Astrocyte of the cerebellum (primary cell): ENCODE results near the gene ARVCF.

ENCODE experiments used
- DNase-seq: peaks from one replicate; pipeline ENCODE4 v3.0.0-alpha.2; 2011; ENCODE audit warnings: low read depth
- H3K4me3 ChIP-seq: 2 replicates; pipeline ENCODE4 v1.5.1; 2011; ENCODE audit warnings: mild to moderate bottlenecking, low read depth, low read length, moderate library complexity
- CTCF ChIP-seq: IDR thresholded peaks from 2 replicates; pipeline ENCODE4 v1.5.1; 2012; ENCODE audit warnings: low read length, low read depth, moderate library complexity, mild to moderate bottlenecking; ENCODE audit errors: missing control alignments
- in situ Hi-C: cut with HindIII; loops from 2 replicates; pipeline ENCODE4 v1.10.0; 2017; ENCODE audit warnings: low sequenced_read_pairs

The ARVCF gene

GRCh38 chr22:19974268-19974861, 42.3 kb downstream of the ARVCF start:
- TF ChIP-seq CTCF = no peak
- no peak overlapping the region for H3K4me3 ChIP-seq
- DNase-seq = no peak
- in situ Hi-C loops = loop anchor here (5.0 kb wide), 1 partner anchor 48 kb away; the partner anchor contains the start of gene TANGO2

- H3K4me3 ChIP-seq = no peak overlapping the region
- in situ Hi-C loops = loop anchor here (5.0 kb wide), 1 partner anchor 49 kb away; the partner anchor contains the start of gene TANGO2
- TF ChIP-seq CTCF = no peak
- DNase-seq = no peak
Measured at GRCh38 chr22:19973551-19974267, 42.9 kb downstream of the ARVCF start.

- no peak for TF ChIP-seq CTCF
- in situ Hi-C loops = loop anchor here (5.0 kb wide), 1 partner anchor 49 kb away; the partner anchor contains the start of gene TANGO2
- H3K4me3 ChIP-seq = no peak overlapping the region
- no peak for DNase-seq
Measured at GRCh38 chr22:19972652-19973550, 43.7 kb downstream of the ARVCF start.

DNA sequence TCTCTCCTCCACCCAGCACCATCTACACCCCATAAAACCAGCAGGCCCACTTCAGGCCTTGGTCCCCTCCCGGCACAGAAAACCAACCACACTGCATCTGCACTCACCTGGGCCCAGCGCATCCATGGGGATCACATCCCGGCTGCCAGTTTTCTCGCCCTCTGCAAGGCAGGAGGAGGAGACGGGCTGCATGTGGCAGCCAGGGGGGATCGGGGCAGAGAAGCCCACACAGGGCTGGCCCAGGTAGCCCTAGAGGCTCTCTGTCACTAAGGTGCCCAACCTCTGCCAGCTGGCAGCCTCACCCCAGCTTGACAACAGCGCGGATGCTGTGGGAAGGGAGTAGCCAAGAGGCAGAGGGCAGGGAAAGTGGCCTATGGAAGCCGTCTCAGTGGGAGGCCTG, 44.4 kb downstream of the ARVCF start:
- no peak for TF ChIP-seq CTCF
- in situ Hi-C loops = loop anchor here (5.0 kb wide), 1 partner anchor 50 kb away; the partner anchor contains the start of gene TANGO2
- no peak overlapping the region for H3K4me3 ChIP-seq
- no peak for DNase-seq

DNA sequence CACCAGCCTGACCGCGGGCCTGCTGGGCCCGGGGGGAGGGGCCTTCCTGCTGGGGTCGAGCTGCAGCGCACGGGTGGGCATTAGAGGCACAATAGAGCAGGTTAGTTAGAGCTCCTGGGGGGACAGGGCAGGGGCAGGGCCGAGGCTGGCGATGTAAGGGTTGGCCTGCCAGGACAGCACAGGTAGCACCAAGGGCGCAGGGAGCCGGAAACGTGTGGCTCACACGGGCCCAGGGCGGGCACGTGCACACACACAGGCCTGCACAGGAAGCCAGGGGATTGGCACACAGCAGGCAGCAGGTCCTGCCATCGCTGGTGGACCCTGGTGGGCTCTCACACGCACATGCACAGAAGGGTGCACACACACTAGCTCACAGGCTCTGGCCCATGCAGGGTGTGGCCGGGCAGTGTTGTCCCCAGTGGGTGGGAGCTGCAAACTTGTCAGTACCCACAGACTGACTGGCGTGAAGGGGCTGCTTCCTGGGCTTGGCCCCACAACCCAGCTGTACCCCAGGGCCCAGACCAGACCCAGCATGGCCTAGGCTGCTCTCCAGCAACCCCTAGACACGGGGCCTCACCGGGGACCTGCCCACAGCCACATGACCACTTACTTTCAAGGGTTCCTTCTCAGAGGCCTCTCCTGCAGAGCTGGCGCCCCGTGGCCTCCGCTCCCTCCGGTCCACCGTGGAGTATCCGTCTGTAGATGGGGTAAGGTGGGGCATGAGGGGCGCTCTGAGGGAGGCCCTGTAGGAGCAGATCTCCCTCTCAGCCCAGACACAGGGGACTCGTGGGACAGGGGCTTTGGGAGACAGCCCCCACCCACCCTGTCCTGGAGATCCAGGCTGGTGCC, 45.1 kb downstream of the ARVCF start:
- TF ChIP-seq CTCF = no peak
- in situ Hi-C loops = loop anchor here (5.0 kb wide), 1 partner anchor 51 kb away; the partner anchor contains the start of gene TANGO2
- H3K4me3 ChIP-seq = no peak overlapping the region

More for the DNA sequence above, 45.1 kb downstream of the ARVCF start:
- no peak for DNase-seq
